CD4-positive, alpha-beta T cell (primary cell): ENCODE measurements around the gene MGAT5B. TPM values are rescaled to one million over a fixed set of nuclear protein-coding genes. Genes with fewer than 3 reads are reported as not detected.

Experiments
- ATAC-seq: fragments of 200-7000 bp; cut with Tn5 transposase; one replicate; pipeline ENCODE4 v1.10.0; 2022; ENCODE audit warnings: mild to moderate bottlenecking; ENCODE audit not compliant: poor library complexity
- CTCF ChIA-PET: fragments of 350-600 bp; sonication (Branson Sonifier 250); formaldehyde crosslinking; loops from one replicate; lab custom pipeline; 2021; ENCODE audit warnings: antibody characterized with exemption, inconsistent platforms; lab: Charles Lee
- POLR2A ChIA-PET: fragments of 350-600 bp; sonication (Branson Sonifier 250); formaldehyde crosslinking; loops from one replicate; lab custom pipeline; 2021; ENCODE audit warnings: antibody characterized with exemption, inconsistent platforms; lab: Charles Lee
- DNase-seq, 14 experiments: peaks; one replicate each; pipeline ENCODE4 v3.0.0-alpha.2; 2013 to 2020; ENCODE audit warnings: mixed read lengths in 2 of 14
- H3K27ac ChIP-seq, 2 donors: one replicate each; pipeline versions ENCODE4 v1.5.1 to v1.7.0; 2013; ENCODE audit warnings: low read length in 2 of 2, low read depth in 1 of 2, mild to moderate bottlenecking in 1 of 2
- H3K27me3 ChIP-seq, 2 experiments: 1 replicate in 1 of 2; 2 replicates in 1 of 2; pipeline versions ENCODE4 v1.6.1 to v1.7.0; 2013; ENCODE audit warnings: low read length in 2 of 2, control low read depth in 1 of 2, mild to moderate bottlenecking in 1 of 2, moderate library complexity in 1 of 2; ENCODE audit not compliant: insufficient read depth in 2 of 2, control insufficient read depth in 1 of 2
- H3K36me3 ChIP-seq: one replicate; pipeline ENCODE4 v1.6.1; 2013; ENCODE audit warnings: low read length, control low read depth; ENCODE audit not compliant: insufficient read depth
- H3K4me1 ChIP-seq: one replicate; pipeline ENCODE4 v1.6.1; 2013; ENCODE audit warnings: low read length, control low read depth; ENCODE audit not compliant: insufficient read depth
- H3K4me3 ChIP-seq: one replicate; pipeline ENCODE4 v1.5.1; 2013; ENCODE audit warnings: mild to moderate bottlenecking, low read length, moderate library complexity
- H3K9me3 ChIP-seq, 2 experiments: 1 replicate in 1 of 2; 2 replicates in 1 of 2; pipeline versions ENCODE4 v1.6.1 to v1.7.0; 2013; ENCODE audit warnings: low read length in 2 of 2, mild to moderate bottlenecking in 2 of 2, control low read depth in 1 of 2, moderate library complexity in 1 of 2; ENCODE audit not compliant: control insufficient read depth in 1 of 2, insufficient read depth in 1 of 2
- H3K27ac Mint-ChIP-seq: one replicate; pipeline ENCODE4 v1.8.0; 2020; ENCODE audit warnings: mixed read lengths
- H3K27me3 Mint-ChIP-seq: one replicate; pipeline ENCODE4 v1.8.0; 2021; ENCODE audit warnings: mixed read lengths
- H3K36me3 Mint-ChIP-seq: one replicate; pipeline ENCODE4 v1.8.0; 2021; ENCODE audit warnings: low read depth, mixed read lengths
- H3K4me1 Mint-ChIP-seq: one replicate; pipeline ENCODE4 v1.8.0; 2021; ENCODE audit warnings: low read depth, mixed read lengths
- H3K4me3 Mint-ChIP-seq: one replicate; pipeline ENCODE4 v1.8.0; 2020; ENCODE audit warnings: mild to moderate bottlenecking, mixed read lengths
- H3K9me3 Mint-ChIP-seq: one replicate; pipeline ENCODE4 v1.8.0; 2020; ENCODE audit warnings: mixed read lengths
- intact Hi-C, 2 experiments: fragments of 100-400 bp; cut with DNase I in 1 of 2; cut with micrococcal nuclease in 1 of 2; formaldehyde crosslinking; loops; one replicate each; pipeline versions ENCODE4 v1.15.1 to v1.9.0; 2023 to 2025; cut with DNase I, micrococcal nuclease
- total RNA-seq, 174 experiments: library from RNA in 2 of 174; stranded (reverse) in 2 of 174; gene quantifications; one replicate each; pipeline ENCODE4 v1.2.3 and lab custom pipeline; 2021 to 2026
- TF ChIP-seq, protein P1 (sequence below): fragments of 200-600 bp; IDR thresholded peaks from one replicate; pipeline ENCODE4 v1.8.0; 2022; ENCODE audit warnings: antibody characterized with exemption, mild to moderate bottlenecking

The MGAT5B gene
- total RNA-seq, 2 experiments from 2014 or later: 0.28 to 0.77 TPM

DNA sequence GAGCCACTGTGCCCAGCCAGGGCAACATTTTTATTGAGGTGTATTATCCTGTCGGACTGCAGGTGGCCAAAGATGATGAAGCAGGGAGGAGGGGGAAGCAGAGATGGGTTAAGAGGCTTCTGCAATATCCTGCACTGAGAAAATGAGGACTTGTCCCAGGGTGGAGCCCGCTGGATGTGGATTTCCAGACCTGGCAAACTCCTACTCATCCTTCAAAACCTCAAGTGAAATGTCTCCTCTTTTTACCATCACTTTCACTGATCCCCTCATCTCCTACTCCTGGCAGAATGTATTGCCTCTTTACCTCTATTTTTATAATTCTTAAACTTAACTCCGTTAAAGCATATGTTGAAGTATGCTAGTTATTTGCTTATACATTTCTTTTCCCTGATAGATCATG lies 60.9 kb downstream of the MGAT5B start:
- Mint-ChIP-seq H3K4me1 (no peaks in the 10 kb centered on the region), H3K4me3 (no peak overlapping the region), H3K27me3 (no peaks in the 10 kb centered on the region), H3K27ac (no peak overlapping the region), H3K36me3 (no peaks in the 10 kb centered on the region), H3K9me3 (no peaks in the 10 kb centered on the region)
- Histone ChIP-seq H3K27ac (no peak overlapping the region), H3K4me1 (peaks cover 6% of the 10 kb centered on the region), H3K27me3 (no peaks in the 10 kb centered on the region), H3K4me3 (no peak overlapping the region), H3K9me3 (no peaks in the 10 kb centered on the region), H3K36me3 (no peaks in the 10 kb centered on the region)
- ATAC-seq: no peak
- intact Hi-C loops: loop anchor here in 1 of 2 experiments (10.0 kb wide), 1 partner anchor 816 kb away; no protein-coding TSS in a partner anchor
- DNase-seq: no peak
- TF ChIP-seq, protein P1, sequence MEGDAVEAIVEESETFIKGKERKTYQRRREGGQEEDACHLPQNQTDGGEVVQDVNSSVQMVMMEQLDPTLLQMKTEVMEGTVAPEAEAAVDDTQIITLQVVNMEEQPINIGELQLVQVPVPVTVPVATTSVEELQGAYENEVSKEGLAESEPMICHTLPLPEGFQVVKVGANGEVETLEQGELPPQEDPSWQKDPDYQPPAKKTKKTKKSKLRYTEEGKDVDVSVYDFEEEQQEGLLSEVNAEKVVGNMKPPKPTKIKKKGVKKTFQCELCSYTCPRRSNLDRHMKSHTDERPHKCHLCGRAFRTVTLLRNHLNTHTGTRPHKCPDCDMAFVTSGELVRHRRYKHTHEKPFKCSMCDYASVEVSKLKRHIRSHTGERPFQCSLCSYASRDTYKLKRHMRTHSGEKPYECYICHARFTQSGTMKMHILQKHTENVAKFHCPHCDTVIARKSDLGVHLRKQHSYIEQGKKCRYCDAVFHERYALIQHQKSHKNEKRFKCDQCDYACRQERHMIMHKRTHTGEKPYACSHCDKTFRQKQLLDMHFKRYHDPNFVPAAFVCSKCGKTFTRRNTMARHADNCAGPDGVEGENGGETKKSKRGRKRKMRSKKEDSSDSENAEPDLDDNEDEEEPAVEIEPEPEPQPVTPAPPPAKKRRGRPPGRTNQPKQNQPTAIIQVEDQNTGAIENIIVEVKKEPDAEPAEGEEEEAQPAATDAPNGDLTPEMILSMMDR: no peak
- ChIA-PET CTCF (no interaction called here), POLR2A (no interaction called here)

DNA sequence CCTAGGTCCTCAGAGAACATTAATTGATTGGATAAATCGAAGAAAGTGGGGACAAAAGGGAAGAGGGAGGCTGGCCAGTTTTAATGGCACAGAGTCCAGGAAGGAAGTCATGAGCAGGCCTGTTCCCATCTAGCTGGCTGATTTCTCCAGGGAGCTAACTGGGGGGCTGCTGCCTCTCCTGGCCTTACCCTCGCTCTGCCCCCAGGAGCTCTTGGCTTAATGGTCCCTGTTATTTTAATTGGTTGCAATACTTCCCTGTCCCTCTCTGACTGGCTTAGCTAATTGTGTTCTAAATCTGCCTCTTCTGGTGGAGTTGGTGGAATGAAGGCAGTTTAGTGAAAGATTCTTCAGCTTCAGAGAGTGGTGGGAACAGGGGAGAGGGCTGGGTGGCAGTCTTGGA lies 61.4 kb downstream of the MGAT5B start:
- no peaks in the 10 kb centered on the region for H3K9me3 Mint-ChIP-seq
- H3K27ac ChIP-seq: no peak overlapping the region
- ChIA-PET CTCF (no interaction called here), POLR2A (no interaction called here)
- ATAC-seq: no peak
- no peak overlapping the region for H3K4me3 Mint-ChIP-seq
- TF ChIP-seq, protein P1: no peak
- H3K27me3 ChIP-seq: no peaks in the 10 kb centered on the region
- no peaks in the 10 kb centered on the region for H3K27me3 Mint-ChIP-seq
- H3K36me3 ChIP-seq: no peaks in the 10 kb centered on the region
- DNase-seq: no peak
- no peak overlapping the region for H3K27ac Mint-ChIP-seq
- intact Hi-C loops: loop anchor here in 1 of 2 experiments (10.0 kb wide), 1 partner anchor 815 kb away; no protein-coding TSS in a partner anchor
- no peak overlapping the region for H3K4me3 ChIP-seq
- no peaks in the 10 kb centered on the region for H3K4me1 Mint-ChIP-seq
- no peaks in the 10 kb centered on the region for H3K36me3 Mint-ChIP-seq
- no peaks in the 10 kb centered on the region for H3K9me3 ChIP-seq
- peaks cover 6% of the 10 kb centered on the region for H3K4me1 ChIP-seq

DNA sequence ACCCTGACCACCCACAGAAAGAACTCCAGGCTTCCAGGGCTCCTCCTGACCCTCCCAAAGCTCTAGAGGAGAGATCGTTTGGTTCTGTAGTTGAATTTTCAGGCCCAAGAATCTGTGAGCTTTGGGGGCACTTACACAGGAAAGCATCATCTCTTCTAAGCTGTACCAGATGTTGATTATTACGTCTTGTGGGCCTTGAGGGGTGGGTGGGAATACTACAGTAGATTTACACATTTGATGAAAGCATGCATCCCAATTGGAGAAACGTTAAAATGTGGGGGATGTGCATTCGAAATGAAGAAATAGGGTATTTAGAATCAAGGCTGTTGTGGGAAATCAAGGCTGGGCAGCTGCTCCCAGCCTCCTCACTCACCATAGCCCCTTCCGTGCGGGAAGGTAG lies 61.9 kb downstream of the MGAT5B start:
- Histone ChIP-seq H3K27me3 (no peaks in the 10 kb centered on the region), H3K36me3 (no peaks in the 10 kb centered on the region), H3K4me3 (no peak overlapping the region), H3K4me1 (peaks cover 6% of the 10 kb centered on the region), H3K27ac (no peak overlapping the region), H3K9me3 (no peaks in the 10 kb centered on the region)
- CTCF ChIA-PET: no interaction called here
- no peaks in the 10 kb centered on the region for H3K36me3 Mint-ChIP-seq
- no peaks in the 10 kb centered on the region for H3K4me1 Mint-ChIP-seq
- intact Hi-C loops: no loop called here
- no peak overlapping the region for H3K4me3 Mint-ChIP-seq
- ATAC-seq (no peak), DNase-seq (no peak)
- no peaks in the 10 kb centered on the region for H3K9me3 Mint-ChIP-seq
- POLR2A ChIA-PET: no interaction called here
- H3K27ac Mint-ChIP-seq: no peak overlapping the region
- TF ChIP-seq, protein P1: no peak
- H3K27me3 Mint-ChIP-seq: no peaks in the 10 kb centered on the region
